HCEC 1CT (cell line): ENCODE results near the gene ENTR1.
A peak's percentile ranks its signal among the peaks of the same experiment; 100 is the strongest.

Source experiments
- DNase-seq: peaks from one replicate; pipeline ENCODE4 v3.0.0-alpha.2; 2017

Gene ENTR1

DNA sequence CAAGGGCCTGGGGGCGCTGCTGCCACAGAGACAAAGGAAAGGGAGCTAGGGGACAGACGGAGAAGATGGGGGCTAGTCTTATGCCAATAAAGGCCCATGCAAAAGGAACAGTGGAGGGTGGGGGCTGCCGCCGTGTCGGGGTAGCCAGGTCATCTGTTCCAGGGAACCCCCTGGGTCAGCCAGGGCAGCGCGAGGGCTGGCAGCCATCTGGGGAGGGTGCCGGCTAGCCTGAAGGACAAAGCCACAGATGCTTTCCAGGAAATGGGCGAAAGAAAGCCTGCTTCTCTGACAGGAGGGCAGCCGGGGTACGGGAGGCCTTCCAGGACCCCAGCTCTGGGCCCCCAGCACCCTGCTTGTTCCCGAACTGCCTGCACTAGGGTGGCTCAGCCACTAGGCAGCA, 35.3 kb downstream of the ENTR1 start:
- no peak for DNase-seq

DNA sequence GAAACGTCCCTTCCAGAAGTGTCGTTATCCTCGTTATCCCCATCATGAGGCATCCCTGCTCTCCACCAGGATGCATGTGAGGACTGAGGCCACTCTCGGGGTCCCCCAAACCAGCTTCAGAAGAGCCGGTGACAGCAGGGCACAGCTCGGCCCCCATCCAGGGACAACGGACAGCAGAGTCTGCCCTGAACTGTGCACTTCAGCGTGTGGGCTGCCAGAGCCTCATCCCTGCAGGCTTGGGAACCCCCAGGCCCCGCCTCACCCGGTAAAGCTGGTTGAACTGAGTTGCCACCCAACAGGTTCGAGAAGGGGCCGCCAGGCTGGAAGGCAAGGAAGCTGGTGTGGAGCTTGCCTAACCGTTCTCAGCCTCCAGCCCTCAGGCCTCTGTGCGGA, 36.2 kb downstream of the ENTR1 start:
- no peak for DNase-seq

DNA sequence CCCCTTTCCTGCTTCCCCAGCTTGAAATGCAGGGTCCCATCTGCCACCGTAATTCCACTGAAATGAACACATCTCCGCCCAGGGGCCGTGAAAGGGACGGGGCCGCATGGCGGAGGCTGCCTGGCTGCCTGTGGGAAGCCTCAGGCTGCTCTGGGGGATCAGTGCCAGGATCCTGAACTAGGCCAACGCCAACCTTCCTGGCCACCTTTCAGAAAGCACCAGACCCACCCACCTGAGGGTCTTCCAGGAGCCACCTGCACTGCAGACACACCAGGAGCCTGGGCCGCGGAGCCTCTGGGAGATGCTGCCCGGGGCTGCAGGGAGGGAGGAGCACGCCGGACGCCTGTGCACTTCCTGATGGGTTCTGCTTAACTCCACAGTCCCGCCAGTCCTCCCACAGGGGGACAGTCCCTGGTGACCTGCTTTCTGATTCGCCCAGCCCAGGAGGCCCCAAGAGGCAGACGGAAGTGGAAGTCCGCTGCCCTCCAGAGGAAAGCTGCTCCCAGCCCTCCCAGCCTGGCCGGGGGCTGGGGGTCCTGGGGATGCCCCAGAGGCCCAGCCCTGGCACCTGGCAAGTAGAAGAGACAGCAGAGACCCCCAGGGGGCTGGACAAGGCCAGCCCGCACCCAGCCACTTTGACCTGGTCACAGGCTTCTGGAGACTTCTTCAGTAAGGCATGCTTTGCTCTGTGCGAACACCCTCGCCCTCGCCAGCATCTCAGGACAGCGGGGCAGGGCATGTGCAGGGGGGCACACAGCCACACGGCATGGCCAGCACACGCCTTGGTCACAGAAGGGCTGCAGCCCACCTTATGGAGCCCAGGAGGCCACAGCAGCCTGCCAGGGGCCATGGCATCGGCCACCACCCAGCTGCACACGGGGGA, 36.9 kb downstream of the ENTR1 start, which contains the start of gene CARD9:
TSS of gene CARD9 (minus strand) at position 370 of the 883 bp plus-strand sequence. CDS start 1,591 bp downstream, outside the sequence.
- DNase-seq = no peak

DNA sequence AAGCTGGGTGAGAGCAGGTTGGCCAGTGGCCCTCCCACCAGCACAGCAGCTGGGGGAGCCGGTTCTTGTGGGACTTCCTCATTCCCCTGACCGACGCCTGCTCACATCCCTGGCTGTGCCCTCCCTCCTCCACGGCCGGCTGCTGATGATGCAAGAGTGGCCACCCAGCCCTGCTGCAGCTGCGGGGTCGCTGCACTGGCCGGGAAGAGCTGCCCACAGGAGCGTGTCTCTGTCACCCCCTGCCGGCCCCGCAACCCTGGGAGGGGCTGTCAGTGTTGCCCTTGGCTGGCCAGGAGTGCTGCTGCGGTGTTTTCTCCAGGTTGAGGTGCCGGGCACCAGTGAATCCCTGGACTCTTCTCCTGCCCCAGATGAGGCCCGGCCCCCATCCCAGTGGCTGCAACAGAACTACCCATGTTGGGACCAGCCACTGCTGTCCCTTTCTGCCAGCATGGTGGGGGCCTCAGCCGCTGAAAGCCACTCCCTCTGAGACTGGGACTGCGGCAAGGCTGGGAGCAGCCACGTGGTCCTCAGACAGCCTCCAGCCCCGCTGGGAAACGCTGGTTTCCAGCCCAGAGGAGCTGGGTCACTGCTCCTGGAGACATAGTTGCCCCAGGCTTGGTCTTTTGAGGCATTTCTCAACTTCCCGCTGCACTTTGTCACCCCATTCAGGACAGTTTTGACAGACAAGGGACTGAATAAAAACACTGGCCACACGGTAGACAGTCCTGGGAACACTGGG, 37.7 kb downstream of the ENTR1 start:
- peak; percentile 78 for DNase-seq

DNA sequence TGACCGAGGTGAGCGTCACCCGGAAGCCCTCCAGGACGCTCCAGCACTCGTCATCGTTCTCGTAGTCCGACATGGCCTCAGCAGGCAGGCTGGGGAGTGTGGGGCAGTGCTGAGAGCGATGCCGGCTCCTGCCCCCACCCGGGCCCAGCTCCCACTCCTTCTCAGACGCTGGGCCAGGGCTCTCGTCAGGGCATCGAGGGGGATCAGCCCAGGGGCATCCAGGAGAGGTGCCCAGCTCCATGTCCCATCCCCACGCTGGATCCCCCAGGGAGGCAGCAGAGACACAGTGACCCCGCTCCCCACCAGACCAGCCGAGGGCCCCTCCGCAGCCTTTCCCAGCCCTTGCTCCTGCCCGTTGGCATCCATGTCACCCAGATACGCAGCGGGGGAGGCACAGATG, 38.4 kb downstream of the ENTR1 start:
- no peak for DNase-seq

DNA sequence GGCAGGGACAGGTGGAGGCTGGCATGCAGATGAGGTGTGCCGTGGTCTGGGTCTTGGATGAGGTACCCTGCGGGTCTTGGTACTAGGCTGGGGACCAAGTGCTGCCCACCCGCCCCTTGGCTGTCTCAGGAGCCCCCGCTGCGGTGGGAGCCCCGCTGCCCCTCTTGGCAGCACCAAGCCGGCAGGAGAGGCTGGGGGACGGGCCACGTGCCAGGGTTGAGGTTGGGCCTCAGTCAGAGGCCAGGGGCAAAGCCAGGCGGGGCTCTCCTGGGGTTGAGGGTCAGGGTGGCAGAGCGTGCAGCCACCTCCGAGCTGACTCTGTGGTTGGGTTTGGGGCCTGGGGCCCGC, 38.9 kb downstream of the ENTR1 start:
- no peak for DNase-seq

DNA sequence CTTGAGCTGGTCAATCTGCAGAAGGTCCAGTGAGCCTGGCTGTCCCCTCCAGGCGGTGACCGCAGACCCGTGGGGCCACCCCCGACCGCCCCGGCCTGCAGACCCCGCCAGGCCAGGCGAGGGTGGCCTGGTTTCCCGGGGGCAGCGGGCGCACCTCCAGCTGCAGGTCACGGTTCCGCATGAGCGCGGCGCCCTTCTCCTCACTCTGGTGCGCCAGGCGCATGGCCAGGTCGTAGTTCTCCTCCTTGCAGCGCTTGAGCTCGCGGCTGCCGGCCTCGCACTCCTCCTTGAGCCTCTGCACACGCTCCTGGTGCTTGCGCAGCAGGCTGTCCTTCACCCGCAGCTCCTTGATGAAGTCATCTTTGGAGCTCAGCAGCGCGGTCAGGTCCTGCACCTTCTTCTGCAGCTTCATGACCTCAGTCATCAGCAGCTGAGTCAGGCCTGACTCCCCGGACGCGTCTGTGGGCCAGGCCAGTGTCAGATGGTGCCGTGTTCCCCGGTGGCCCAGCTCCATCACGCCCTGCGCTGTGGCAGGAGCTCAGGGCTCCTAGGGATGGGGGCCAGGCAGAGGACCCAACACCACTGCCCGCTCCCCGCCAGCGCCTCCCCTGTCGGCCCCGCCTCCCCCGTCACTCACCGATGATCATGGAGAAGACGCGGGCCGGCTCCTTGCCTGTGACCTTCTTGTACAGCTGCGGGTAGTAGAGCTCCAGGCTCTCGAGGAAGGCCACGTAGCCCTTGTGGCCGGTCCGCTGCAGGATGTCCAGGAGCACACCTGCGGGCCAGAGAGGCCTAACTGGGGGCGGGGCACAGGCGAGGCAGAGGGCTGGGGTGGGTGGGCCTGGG, 39.5 kb downstream of the ENTR1 start:
- no peak for DNase-seq

DNA sequence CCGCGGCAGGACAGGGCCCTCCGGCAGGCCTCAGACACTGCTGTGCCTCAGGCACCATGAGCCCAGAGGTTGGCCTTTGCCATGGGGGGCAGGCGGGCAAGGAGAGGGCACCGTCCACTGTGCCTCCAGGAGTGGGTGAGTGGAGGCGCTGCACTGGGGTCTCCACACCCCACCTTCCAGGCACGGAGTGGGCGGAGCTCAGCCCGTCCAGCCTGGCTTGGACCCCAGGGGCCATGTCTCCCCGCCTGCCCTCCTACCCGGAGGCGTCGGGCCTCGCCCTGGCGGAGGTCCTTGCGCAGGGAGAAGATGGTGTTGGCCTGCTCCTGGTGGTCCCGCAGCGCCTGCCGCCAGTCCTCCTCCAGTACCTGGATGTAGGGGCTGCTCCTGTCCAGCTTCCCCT, 40.4 kb downstream of the ENTR1 start:
- no peak for DNase-seq

DNA sequence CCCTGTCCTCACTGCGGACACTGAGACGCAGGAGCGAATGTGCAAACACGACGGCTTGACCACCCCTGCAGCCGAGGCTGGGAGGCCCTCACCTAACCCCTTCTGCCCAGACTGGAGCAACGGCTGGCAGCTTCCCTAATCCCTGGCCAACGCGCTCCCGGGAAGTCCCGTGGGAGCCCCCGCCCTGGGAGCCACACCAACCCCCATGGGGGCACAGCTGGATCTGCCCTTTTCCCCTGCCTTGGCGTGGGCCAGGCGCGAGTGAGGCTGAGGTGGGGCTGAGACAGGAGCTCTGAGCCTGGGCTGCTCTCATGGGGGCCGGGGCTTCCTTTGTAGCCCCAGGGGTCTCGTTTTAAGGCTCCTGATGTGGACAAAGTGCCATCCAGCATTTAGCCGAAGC, 42.2 kb downstream of the ENTR1 start:
- DNase-seq = no peak

DNA sequence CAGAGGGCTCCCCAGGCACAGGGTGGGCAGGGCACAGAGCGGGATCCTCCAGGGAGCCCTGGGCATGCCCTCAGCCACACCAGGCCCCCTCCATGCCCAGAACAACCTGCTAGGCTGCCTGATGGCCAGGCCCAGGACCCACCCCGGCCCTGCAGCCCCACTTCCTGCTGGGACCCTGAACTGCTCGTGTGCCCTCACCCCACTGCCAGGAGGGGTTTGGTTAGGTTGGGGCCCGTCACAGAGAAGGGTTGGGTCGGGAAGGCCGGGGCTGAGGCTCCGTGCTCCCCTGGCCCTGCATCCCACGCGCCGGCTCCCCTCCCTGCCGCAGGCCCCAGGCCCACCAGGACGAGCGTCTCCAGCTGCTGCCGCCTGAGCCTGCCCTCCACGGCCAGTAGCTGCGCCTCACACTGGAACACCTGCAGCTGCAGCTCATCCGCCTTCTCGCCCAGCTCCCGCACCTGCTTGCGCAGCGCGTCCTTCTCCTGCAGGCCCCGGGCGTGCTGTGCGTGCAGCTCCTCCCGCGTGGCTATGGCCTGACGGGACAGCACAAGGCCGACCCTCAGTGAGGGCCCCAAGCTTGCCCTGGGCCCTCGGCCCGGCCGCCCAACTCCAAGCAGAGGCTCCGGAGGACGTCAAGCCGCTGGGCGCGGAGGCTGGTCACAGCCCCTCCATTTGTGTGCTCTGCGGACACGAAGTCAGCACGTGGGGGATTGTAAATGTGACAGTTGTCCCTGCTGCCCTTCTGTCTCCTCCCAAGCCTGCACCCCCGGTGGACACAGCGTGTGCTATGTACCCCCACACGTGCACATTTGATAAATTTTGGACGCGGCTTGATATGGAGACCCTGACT, 42.9 kb downstream of the ENTR1 start:
- no peak for DNase-seq

DNA sequence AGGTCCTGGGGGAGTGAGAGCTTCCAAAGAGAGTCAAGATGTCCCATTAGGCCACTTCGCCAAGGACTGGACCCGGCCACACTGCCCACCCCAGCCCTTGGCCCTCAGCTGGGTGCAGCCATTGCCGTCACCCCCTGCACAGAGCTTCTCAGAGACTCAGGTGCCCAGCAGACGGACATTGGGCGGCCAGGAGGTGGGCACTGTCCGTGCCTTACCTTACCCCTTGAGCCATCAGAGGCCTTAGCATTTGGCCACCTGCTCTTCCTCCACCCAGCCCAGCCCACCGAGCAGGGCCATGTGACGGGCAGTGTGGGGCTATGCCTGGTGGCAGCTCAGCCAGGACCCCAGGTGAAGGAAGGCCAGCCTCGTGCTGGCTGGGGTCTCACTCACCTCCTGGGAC, 43.6 kb downstream of the ENTR1 start:
- no peak for DNase-seq

DNA sequence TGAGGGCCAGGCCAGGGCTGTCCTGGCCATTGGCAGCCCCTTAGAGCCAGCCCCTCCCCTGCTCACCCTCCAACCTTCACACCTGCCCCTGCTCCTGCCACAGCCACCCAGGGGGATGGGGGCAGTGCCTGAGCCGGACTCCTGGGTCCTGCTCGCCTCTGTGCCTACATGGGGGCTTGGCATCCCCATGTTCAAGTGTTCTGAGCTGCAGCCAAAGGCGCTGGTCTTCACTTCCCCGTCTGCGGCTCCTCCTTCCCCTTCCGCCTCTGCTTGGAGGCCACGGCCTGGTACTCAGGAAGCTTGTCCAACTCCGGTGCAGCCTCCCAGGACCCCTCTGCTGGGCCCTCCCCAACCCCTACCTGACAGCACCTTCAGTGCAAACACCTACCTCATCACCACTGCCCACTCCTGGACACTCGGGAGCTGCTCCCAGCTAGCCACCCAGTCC, 44.6 kb downstream of the ENTR1 start:
- no peak for DNase-seq

DNA sequence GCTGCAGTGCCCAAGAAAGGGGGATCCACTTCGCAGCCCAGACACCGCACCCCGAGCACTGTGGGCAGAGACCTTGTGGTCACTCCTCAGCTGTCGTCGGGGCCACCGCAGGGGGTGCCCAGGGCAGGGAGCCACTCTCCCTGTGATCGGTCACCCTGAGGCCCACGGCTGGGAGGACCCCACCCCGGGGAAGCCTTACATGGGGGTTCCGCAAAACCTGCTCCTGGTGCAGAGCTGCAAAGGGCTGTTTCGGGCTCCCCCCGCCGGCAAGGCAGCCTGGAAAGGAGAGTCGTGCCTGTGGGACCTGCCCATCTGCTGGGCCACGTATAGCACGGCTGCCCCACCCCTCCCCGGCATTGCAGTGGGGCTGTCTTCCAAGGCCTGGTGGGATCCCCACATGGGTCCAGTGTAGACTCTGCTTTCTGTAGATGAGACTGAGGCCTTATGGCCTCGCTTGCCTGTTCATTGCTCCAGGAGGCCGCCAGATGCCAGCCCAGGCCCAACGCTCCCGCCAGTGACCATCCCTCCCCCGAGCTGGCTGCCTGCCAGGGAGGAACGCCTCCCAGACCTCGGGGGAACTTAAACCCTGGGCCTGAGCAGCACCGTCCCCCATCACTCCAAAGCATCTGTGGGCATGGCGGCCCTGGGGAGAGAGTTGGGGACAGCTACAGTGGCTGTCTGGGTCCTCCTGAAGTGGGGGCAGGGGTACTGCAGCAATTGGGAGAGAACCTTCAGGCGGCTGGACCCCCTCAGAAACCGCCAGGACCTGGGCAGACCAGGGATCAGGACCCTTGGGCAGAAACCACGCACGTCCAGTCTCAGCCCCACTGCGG, 45.3 kb downstream of the ENTR1 start:
- no peak for DNase-seq

DNA sequence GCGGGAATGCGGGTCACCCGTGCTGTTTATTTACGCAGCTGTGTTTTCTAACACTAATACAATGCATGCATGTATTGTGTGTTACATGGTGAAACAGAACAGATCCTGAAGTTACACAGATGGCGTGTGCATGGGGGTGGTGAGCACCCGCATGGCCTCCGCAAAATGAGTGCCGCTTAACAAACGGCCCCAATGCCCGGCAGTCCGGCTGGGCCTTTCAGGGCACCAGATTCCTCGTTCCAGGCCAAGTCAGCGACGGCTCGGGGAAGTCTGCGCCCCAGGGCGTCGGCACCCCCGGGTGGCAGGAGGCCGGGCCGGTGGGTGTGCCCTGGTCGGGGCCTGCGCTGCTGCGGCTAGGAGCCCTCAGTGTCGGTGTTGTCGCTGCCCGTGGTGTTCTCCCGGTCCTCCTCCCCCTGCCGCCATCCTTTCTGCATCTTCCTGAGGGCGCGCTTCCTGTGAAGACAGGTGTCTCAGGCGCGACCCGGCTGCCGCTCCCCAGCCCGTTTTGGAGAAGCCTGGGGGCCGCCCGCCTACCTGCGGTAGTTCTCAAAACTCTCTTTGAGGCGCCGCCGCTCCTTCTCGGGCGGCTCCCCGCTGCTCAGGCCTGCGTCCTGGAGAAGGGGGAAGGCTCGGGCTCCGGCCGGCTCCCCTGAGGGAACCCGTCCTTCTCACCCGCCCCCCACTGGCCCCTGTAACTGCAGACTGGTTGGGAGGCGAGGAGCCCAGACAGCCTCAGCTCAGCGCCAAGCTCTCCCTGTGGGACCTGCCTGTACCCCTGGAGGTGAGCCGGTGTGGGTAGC, 46.3 kb downstream of the ENTR1 start:
- DNase-seq = no peak

DNA sequence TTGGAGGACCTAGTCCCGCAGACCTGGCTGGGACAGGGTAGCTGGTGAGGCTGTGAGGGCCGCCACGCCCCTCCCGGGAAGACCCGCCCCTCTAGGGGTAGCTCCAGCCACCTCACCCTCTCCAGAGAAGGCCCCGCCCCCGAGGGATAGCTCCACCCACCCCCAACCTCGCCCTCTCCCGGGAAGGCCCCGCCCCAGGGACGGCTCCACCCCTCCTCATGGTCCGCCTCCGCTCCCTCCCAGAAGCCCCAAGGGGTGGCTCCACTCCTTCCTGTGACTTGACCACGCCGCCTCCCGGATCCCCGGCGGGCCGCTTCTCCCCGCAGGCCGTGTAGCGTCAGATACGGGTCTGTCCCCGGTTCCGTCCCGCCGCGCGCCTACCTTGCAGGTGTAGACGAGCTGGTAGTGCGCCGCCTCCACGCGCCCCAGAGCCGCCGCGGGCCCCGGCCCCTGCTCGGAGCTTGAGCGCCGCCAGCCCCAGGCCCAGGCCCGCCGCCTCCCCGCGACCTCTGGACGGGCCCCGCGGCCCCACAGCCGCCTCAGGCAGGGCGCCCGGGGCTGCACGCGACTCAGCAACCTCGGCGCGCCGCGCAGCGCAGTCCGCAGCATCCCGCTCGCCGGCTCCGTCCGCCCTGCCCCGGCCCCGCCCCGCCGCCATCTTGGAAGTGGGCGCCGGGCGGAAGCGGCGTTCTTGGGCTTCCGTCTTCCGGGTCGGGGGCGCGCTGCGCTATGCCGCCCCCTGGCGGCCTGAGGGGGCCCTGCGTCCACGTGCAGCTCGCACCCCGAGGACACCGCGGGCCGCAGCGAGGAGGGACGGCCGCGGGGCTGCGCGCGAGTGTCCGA, 47.1 kb downstream of the ENTR1 start, which contains the start of gene DNLZ:
TSS of gene DNLZ (minus strand) at position 639 of the 843 bp plus-strand sequence. CDS start at position 609, 30 bp downstream.
- DNase-seq = peak; percentile 91

DNA sequence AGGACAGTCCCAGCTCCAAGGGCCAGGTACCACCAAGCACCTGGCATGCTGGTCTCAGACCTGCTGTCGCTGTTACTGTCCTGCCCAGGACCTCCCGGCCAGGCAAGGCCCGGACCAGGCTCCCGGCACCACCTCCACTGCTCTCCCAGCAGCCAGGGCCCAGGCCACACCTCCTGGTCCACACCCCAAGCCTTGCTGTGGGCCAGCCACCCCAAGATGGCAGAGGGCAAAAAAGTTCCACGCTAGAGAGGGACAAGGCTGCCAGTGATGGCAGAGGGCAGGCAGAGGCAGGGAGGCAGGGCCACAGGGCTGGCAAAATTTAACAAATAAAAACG, 48.0 kb downstream of the ENTR1 start:
- no peak for DNase-seq

DNA sequence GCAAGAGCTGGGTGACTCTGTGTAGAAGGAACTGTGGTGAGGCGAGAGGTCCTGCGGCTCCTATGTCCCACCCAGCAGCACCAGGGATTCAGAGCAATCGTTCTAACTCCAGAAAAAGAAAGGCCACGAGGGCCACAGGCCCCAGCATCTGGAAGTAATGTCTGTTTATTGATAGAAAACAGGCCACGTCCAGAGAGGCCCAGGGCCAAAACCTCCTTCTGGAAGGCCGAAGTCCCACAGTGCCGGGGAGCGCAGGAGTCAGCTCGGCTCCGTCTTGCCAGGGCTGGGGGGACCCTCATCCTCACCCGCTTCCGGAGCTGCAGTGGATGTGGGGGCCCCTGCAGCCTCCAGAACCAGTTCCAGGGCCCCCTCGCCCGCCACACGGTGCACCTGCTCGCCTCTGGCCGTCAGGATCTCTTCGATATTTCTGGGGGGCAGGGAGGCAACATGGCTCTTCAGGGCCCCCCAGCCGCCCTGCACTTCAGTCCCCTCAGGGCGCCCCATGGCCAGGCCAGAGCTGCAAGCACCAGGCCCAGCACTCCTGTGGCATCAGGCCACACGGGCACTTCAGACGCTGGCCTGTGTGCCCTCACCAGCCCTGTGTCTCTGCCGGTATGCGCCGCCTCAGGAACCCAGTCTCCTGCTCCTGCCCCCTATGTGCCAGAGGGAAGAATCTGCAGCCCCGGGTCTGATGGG, 48.5 kb downstream of the ENTR1 start:
- DNase-seq = no peak

DNA sequence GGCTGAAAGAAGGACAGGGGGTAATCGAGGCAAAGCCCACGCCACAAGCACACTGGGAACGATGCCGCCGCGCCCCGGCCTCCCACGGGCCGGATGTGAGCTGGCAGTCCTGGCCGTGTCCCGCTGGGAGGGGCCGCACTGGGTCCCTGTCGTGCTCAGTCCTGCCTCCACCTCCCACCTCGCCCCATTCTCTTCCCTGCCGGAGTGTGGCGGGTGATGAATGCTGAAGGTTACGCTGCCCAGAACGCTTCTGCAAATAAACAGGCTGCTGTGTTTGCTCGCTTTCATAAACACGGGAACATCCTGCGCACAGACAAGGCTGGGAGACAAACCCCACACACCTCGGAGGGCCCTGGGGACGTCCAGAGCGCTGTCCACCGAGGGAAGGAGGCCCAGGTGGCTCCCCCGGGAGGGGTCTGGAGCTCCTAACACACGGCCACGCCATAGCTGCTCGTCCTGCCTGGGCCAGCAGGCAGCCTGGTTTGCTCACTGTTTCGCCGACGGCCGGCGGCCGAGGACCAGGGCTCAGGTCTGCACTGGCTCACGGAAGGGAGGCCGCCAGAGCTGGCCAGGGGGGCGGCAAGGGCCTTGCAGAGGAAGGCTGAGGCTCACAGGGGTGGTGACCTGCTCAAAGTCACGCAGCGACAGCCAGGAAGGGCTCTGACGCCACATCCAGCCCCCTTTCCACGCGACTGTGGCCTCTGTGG, 49.2 kb downstream of the ENTR1 start:
- no peak for DNase-seq
